Activated CD8-positive, alpha-beta T cell treated with anti-CD3 and anti-CD28 coated beads, Interleukin-2, amount 10 ng/mL, durations not matched to agents 7 days and 5 days (primary cell): ENCODE measurements around the gene TMOD2. TPM values are rescaled to one million over a fixed set of nuclear protein-coding genes. Genes with fewer than 3 reads are reported as not detected.

Source experiments
- ATAC-seq: fragments of 150-1000 bp; cut with Tn5 transposase; one replicate; pipeline ENCODE4 v1.10.0; 2021; ENCODE audit warnings: moderate library complexity
- CTCF ChIA-PET: fragments of 350-600 bp; sonication (Branson Sonifier 250); formaldehyde crosslinking; loops from one replicate; lab custom pipeline; 2021; ENCODE audit warnings: antibody characterized with exemption; lab: Charles Lee
- POLR2A ChIA-PET: fragments of 350-600 bp; sonication (Branson Sonifier 250); formaldehyde crosslinking; loops from one replicate; lab custom pipeline; 2021; ENCODE audit warnings: antibody characterized with exemption; lab: Charles Lee
- DNase-seq: peaks from one replicate; pipeline ENCODE4 v3.0.0-alpha.2; 2020
- H3K27ac Mint-ChIP-seq: one replicate; pipeline ENCODE4 v1.8.0; 2021; ENCODE audit warnings: mild to moderate bottlenecking, mixed read lengths
- H3K27me3 Mint-ChIP-seq: one replicate; pipeline ENCODE4 v1.8.0; 2021; ENCODE audit warnings: low read depth, mixed read lengths
- H3K36me3 Mint-ChIP-seq: one replicate; pipeline ENCODE4 v1.8.0; 2021; ENCODE audit warnings: low read depth, mixed read lengths
- H3K4me1 Mint-ChIP-seq: one replicate; pipeline ENCODE4 v1.8.0; 2021; ENCODE audit warnings: low read depth, mixed read lengths
- H3K4me3 Mint-ChIP-seq: one replicate; pipeline ENCODE4 v1.8.0; 2021; ENCODE audit warnings: mild to moderate bottlenecking, mixed read lengths
- H3K9me3 Mint-ChIP-seq: one replicate; pipeline ENCODE4 v1.8.0; 2022; ENCODE audit warnings: mixed read lengths; ENCODE audit not compliant: insufficient read depth
- total RNA-seq, 2 experiments: library from RNA; stranded (reverse); gene quantifications; one replicate each; pipeline ENCODE4 v1.2.3, GENCODE V29; 2021

Gene TMOD2
- total RNA-seq, 2 experiments from 2014 or later, result 12.0 to 12.5 TPM

- H3K4me3 Mint-ChIP-seq, result no peak overlapping the region
- DNase-seq, result no peak
- no peaks in the 10 kb centered on the region for H3K9me3 Mint-ChIP-seq
- CTCF ChIA-PET, result interaction anchor here (0.9 kb wide), 1 partner anchor 12 kb away, joined by 3 read pairs; no protein-coding TSS in a partner anchor
- ATAC-seq, result no peak
- no peaks in the 10 kb centered on the region for H3K27me3 Mint-ChIP-seq
- peaks cover 8% of the 10 kb centered on the region for H3K36me3 Mint-ChIP-seq
- H3K27ac Mint-ChIP-seq, result peak overlapping the region; percentile 4
- H3K4me1 Mint-ChIP-seq, result peaks cover 66% of the 10 kb centered on the region
- POLR2A ChIA-PET, result no interaction called here
Measured at GRCh38 chr15:51842852-51843737, 91.7 kb downstream of the TMOD2 start.

DNA sequence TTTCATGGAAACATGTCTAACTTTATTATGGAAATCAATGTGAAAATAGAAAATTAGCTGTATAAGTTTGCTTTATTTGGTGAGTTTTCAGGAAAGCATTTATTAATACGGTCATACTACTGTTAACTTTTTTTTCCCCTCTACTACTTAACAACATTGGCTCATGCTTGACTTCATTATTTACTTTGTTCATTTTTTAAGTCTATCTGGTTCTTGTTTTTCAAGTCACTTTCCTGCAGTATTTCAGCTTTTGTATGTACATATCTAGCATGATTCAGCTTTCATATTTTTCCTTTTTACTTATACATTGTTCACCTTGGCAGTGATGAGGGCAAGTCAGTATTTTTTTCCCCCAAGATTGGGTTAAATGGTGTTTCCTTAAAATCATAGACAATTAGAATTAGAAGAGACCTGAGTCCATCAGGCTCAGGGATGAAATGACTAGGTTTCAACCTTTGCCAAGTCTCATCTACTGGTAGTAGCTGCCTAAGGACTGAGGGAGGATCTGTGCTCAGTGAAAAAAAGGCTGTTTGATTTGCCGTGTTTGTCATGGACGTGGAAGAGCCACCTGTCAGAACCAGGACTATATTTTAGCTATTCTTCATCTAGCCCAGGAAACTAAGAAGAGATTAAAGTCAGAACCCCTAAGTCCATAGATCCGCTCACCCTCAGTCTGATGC lies 93.5 kb downstream of the TMOD2 start:
- H3K4me1 Mint-ChIP-seq, result peaks cover 61% of the 10 kb centered on the region
- no peak overlapping the region for H3K4me3 Mint-ChIP-seq
- no peak overlapping the region for H3K27ac Mint-ChIP-seq

GRCh38 chr15:51846066-51846462 lies 94.7 kb downstream of the TMOD2 start:
- DNase-seq (no peak), ATAC-seq (no peak)
- Mint-ChIP-seq H3K4me3 (no peak overlapping the region), H3K36me3 (peaks cover 19% of the 10 kb centered on the region), H3K4me1 (peaks cover 53% of the 10 kb centered on the region), H3K9me3 (no peaks in the 10 kb centered on the region), H3K27me3 (no peaks in the 10 kb centered on the region), H3K27ac (no peak overlapping the region)
- ChIA-PET POLR2A (no interaction called here), CTCF (interaction anchor here (2.5 kb wide), 1 partner anchor 10 kb away, joined by 9 read pairs; no protein-coding TSS in a partner anchor)

More for the DNA sequence above, 93.5 kb downstream of the TMOD2 start:
- ChIA-PET POLR2A (no interaction called here), CTCF (interaction anchor here (1.0 to 2.5 kb wide), 3 partner anchors 9 to 27 kb away, joined by 3 to 9 read pairs (median 4); no protein-coding TSS in a partner anchor)
- H3K36me3 Mint-ChIP-seq, result peaks cover 19% of the 10 kb centered on the region
- DNase-seq (no peak), ATAC-seq (no peak)
- H3K9me3 Mint-ChIP-seq, result no peaks in the 10 kb centered on the region
- H3K27me3 Mint-ChIP-seq, result no peaks in the 10 kb centered on the region

DNA sequence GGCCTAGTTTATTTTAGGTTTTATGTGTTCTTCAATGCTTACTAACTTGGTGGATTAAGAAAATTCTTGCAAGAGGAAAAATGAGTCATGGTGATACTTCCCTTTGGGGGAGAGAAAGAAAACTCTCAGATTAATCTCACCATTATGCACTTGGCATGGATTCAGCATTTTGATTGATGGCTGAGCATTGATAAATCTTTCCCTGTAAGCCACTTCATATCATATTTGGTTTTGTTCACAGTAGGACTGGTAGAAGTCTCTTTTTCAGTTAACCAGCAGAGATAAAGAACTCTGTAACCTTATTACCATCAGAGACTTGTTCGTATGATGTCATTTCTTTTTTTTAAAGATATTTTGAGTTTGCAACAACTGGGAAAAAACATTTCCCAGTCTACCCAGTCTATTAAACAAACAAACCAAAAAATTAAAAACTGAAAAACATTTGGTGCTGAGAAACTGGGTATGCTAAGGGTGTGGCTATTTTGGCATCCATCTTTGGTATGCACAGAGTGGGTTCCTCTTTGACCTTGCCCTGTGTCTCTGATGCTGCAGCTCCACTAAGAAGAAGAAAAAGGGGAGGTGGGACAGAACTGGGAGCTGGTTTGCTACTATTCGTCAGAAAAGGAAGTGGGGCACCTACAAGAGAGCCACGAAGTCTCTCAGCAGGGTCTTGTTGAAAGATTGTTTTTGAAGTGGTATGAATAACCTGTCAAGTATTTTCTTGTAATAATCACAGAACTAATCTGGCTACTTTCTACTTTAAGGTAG lies 95.2 kb downstream of the TMOD2 start:
- H3K27ac Mint-ChIP-seq, result peak overlapping the region; percentile 71

GRCh38 chr15:51848811-51849210 lies 97.4 kb downstream of the TMOD2 start:
- H3K4me3 Mint-ChIP-seq, result no peak overlapping the region
- peaks cover 16% of the 10 kb centered on the region for H3K36me3 Mint-ChIP-seq
- no peak overlapping the region for H3K27ac Mint-ChIP-seq
- ChIA-PET POLR2A (no interaction called here), CTCF (interaction anchor here (1.2 kb wide), 1 partner anchor 14 kb away, joined by 3 read pairs; no protein-coding TSS in a partner anchor)
- H3K9me3 Mint-ChIP-seq, result no peaks in the 10 kb centered on the region
- peaks cover 31% of the 10 kb centered on the region for H3K4me1 Mint-ChIP-seq
- no peaks in the 10 kb centered on the region for H3K27me3 Mint-ChIP-seq
- no peak for DNase-seq
- no peak for ATAC-seq

More for the DNA sequence above, 95.2 kb downstream of the TMOD2 start:
- POLR2A ChIA-PET, result interaction anchor here (0.6 kb wide), 1 partner anchor 310 kb away, joined by 4 read pairs; no protein-coding TSS in a partner anchor
- DNase-seq (no peak), ATAC-seq (peak; percentile 55)
- H3K27me3 Mint-ChIP-seq, result no peaks in the 10 kb centered on the region
- H3K9me3 Mint-ChIP-seq, result no peaks in the 10 kb centered on the region
- peaks cover 48% of the 10 kb centered on the region for H3K4me1 Mint-ChIP-seq
- peak overlapping the region; percentile 36 for H3K4me3 Mint-ChIP-seq
- peaks cover 16% of the 10 kb centered on the region for H3K36me3 Mint-ChIP-seq
- CTCF ChIA-PET, result interaction anchor here (1.5 kb wide), 1 partner anchor 71 kb away, joined by 3 read pairs; no protein-coding TSS in a partner anchor

DNA sequence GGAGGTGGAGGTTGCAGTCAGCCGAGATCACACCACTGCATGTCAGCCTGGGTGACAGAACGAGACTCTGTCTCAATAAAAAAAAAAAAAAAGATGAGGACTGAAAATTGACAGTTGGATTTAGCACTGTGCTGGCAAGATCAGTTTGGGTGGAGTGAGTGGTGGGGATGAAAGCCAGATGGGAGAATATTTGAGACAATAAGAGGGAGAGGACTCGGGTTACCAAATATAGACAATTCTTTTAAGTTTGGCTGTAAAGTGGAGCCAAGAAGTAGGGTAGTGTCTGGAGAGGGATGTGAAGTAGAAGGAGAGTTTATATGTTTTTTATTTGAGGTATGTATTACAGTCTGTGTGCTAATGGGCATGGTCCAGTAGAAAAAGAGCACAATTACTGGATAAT lies 98.5 kb downstream of the TMOD2 start:
- peaks cover 29% of the 10 kb centered on the region for H3K4me1 Mint-ChIP-seq
- H3K36me3 Mint-ChIP-seq, result peaks cover 16% of the 10 kb centered on the region
- POLR2A ChIA-PET, result no interaction called here
- H3K9me3 Mint-ChIP-seq, result no peaks in the 10 kb centered on the region
- no peak overlapping the region for H3K4me3 Mint-ChIP-seq
- ATAC-seq (no peak), DNase-seq (no peak)
- no peaks in the 10 kb centered on the region for H3K27me3 Mint-ChIP-seq
- H3K27ac Mint-ChIP-seq, result no peak overlapping the region
- CTCF ChIA-PET, result no interaction called here

- no peak for DNase-seq
- Mint-ChIP-seq H3K9me3 (no peaks in the 10 kb centered on the region), H3K27me3 (no peaks in the 10 kb centered on the region), H3K4me1 (peaks cover 10% of the 10 kb centered on the region), H3K27ac (no peak overlapping the region), H3K36me3 (peaks cover 9% of the 10 kb centered on the region), H3K4me3 (no peak overlapping the region)
- ChIA-PET CTCF (interaction anchor here (1.1 to 1.4 kb wide), 2 partner anchors 23 to 59 kb away, joined by 4 to 5 read pairs; no protein-coding TSS in a partner anchor), POLR2A (no interaction called here)
- no peak for ATAC-seq
Measured at GRCh38 chr15:51853998-51854397, 102.6 kb downstream of the TMOD2 start.

DNA sequence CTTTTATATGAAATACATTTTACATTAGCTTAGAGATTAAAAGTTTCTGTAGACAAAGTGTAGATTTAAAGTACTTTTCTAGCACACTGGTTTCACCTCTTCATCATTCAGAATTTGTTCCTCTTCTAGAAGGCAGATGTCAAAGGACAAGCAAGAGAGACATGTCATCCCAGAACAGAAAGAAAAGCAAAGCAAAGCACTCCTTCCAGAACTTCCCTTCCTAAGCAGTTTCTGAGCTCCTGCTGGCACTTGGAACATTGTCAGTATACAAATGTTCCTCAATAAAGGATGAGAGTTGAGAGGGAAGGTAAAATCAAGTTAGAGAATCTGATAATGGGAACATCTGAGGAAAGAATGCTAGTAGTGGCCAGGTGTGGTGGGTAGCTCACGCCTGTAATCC lies 104.2 kb downstream of the TMOD2 start:
- H3K4me1 Mint-ChIP-seq, result peaks cover 13% of the 10 kb centered on the region
- no peaks in the 10 kb centered on the region for H3K27me3 Mint-ChIP-seq

GRCh38 chr15:51856714-51857380 lies 105.5 kb downstream of the TMOD2 start:
- H3K36me3 Mint-ChIP-seq, result peaks cover 17% of the 10 kb centered on the region
- no peak for ATAC-seq
- no peak overlapping the region for H3K27ac Mint-ChIP-seq
- H3K4me3 Mint-ChIP-seq, result no peak overlapping the region
- ChIA-PET CTCF (interaction anchor here (1.3 kb wide), 1 partner anchor 15 kb away, joined by 3 read pairs; no protein-coding TSS in a partner anchor), POLR2A (no interaction called here)
- no peak for DNase-seq
- H3K27me3 Mint-ChIP-seq, result no peaks in the 10 kb centered on the region
- H3K9me3 Mint-ChIP-seq, result no peaks in the 10 kb centered on the region
- peaks cover 24% of the 10 kb centered on the region for H3K4me1 Mint-ChIP-seq

More for the DNA sequence above, 104.2 kb downstream of the TMOD2 start:
- Mint-ChIP-seq H3K36me3 (peaks cover 14% of the 10 kb centered on the region), H3K4me3 (no peak overlapping the region), H3K27ac (no peak overlapping the region), H3K9me3 (no peaks in the 10 kb centered on the region)
- DNase-seq, result no peak
- ChIA-PET CTCF (interaction anchor here (1.6 kb wide), 1 partner anchor 13 kb away, joined by 3 read pairs; no protein-coding TSS in a partner anchor), POLR2A (no interaction called here)
- no peak for ATAC-seq

- H3K36me3 Mint-ChIP-seq, result peaks cover 50% of the 10 kb centered on the region
- H3K4me1 Mint-ChIP-seq, result peaks cover 47% of the 10 kb centered on the region
- H3K4me3 Mint-ChIP-seq, result peak overlapping the region; percentile 48
- peak; percentile 82 for DNase-seq
- peak overlapping the region; percentile 68 for H3K27ac Mint-ChIP-seq
- no peaks in the 10 kb centered on the region for H3K9me3 Mint-ChIP-seq
- ATAC-seq, result peak; percentile 94
- ChIA-PET POLR2A (interaction anchor here (1.2 kb wide), 1 partner anchor 9 kb away, joined by 3 read pairs; no protein-coding TSS in a partner anchor), CTCF (interaction anchor here (0.6 to 2.7 kb wide), 6 partner anchors 16 to 309 kb away, joined by 3 to 12 read pairs (median 4); no protein-coding TSS in a partner anchor)
- no peaks in the 10 kb centered on the region for H3K27me3 Mint-ChIP-seq
Measured at GRCh38 chr15:51861557-51862359, 110.4 kb downstream of the TMOD2 start.
